Umbilical cord (tissue), 2 donors: Measurements from ENCODE around the gene ST3GAL3. TPM values are rescaled to one million over a fixed set of nuclear protein-coding genes. Genes with fewer than 3 reads are reported as not detected.
"Not testable (repeated sequence)": the region's sequence is repeated elsewhere in the genome, so short reads cannot be mapped to it uniquely, and the experiment has no call there.

Experiments
- DNase-seq: peaks from one replicate; pipeline ENCODE4 v3.0.0-alpha.2; 2015; ENCODE audit warnings: low spot score
- total RNA-seq: library from RNA; depleted of rRNA; stranded (reverse); fragments of >200 nt; gene quantifications from one replicate; pipeline ENCODE4 v1.2.3, GENCODE V29; 2014; ENCODE audit warnings: low replicate concordance; ENCODE audit not compliant: insufficient read depth

ST3GAL3 gene
- total RNA-seq, 1 donor from 2014 or later, result 36.6 TPM

GRCh38 chr1:43753422-43753821 lies 46.1 kb downstream of the ST3GAL3 start:
- no peak for DNase-seq

DNA sequence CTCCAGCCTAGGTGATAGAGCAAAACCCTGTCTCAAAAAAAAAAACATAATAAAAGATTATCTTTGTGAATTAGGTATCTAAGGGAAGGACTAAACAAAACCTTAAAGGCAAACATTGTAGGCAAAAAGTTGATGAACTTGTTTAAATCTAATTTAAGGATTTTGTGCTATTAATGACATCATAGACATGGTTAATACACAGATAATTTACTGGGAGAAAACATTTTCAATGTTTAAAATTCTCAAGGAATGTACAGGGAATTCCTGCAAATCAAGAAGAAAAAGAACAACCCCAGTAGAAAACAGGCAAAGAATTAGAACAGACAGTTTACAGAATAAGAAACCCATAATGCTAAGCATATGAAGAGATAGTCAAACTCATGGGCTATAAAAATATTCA lies 47.6 kb downstream of the ST3GAL3 start:
- DNase-seq, result no peak

DNA sequence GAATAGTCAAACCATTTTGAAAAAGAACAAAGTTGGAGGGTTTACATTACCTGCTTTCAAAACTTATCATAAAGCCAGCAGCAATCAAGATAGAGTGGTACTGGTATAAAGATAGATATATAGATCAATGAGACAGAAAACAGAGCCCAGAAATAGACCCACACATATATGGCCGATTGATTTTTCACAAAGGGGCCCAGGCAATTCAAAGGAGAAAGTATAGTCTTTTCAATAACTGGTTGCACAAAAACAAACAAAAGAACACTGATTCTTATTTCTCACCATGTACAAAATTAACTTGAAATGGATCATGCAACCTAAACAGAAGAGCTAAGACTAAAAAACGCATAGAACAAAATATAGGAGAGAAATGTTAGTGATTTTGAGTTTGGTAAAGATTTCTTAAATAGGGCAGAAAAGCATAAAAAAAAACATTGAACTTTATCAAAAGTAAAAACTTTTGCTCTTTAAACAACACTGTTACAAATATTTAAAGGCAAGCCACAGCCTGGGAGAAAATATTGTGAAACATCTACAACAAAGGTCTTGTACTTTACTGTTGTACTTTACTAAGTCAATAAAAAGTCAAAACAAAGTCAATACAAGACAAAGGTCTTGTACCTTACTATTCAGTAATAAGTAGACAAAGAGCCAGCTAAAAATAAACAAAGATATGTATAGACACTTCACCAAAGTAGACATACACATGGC lies 50.2 kb downstream of the ST3GAL3 start:
- no peak for DNase-seq

- no peak for DNase-seq
Measured at GRCh38 chr1:43760745-43761317, 53.5 kb downstream of the ST3GAL3 start.

- peak; percentile 93 for DNase-seq
Measured at GRCh38 chr1:43763497-43763973, 56.2 kb downstream of the ST3GAL3 start.

DNA sequence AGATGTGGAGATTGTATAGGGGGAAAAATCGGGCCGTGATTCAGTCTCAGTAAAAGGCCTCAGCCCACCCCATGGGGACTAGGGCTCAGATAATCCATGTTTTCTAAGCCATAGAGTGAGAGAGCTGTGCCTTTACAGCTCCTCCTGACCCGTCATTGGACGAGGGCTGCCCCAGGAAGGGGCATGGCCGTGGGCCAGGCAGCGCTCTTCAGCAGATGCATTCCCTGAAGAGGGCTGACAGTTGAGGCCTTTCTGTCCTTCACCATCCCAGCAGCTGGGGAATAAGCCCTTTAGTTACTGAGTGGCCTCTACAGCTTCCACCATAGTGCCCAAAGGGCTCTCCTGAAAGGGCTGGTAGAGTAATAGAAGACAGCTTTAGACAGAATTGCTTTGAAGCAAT lies 57.2 kb downstream of the ST3GAL3 start:
- no peak for DNase-seq

GRCh38 chr1:43766086-43766784 lies 58.9 kb downstream of the ST3GAL3 start:
- peak; percentile 39 for DNase-seq

GRCh38 chr1:43766818-43767525 lies 59.6 kb downstream of the ST3GAL3 start:
- peak; percentile 68 for DNase-seq

DNA sequence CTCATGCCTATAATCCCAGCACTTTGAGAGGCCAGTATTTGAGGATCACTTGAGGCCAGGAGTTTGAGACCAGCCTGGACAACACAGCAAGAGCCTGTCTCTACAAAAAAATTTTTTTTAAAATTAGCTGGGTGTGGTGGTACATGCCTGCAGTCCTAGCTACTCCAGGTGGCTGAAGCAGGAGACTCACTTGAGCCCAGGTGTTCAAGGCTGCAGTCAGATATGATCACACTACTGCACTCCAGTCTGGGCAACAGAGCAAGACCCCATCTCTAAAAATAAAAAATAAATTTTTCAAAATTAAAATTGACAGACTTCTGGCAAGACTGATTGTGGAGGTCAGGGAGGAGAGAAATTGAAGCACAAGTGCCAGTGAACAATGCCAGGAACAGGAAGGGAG lies 60.8 kb downstream of the ST3GAL3 start:
- DNase-seq, result no peak

DNA sequence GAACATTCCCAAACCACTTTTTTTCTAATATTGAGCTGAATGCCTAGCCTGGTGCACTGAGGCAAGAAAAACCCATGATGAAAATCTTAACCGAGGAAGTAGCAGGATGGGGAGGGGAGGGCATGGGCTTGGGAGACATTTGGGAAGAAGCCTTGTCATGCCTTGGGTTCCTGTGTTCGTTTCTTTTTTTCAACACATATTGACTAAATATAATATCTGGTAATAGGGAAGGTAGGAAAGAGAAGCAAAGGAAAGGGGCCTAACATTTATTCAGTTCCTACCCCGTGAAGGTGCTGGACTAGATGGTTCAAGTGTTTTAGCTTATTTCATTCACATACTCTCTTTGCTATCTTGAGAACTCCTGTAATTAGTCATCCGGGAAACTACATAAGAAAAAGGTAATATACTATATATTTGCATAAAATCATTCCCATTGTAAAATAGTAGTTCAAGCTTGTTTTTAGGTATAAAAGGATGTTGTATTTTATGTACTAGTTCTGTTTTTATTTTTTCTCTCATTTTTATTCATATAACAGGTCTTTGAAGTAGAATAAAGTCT lies 62.1 kb downstream of the ST3GAL3 start:
- DNase-seq, result no peak

GRCh38 chr1:43770111-43770510 lies 62.8 kb downstream of the ST3GAL3 start:
- no peak for DNase-seq

GRCh38 chr1:43772978-43773377 lies 65.6 kb downstream of the ST3GAL3 start:
- no peak for DNase-seq

DNA sequence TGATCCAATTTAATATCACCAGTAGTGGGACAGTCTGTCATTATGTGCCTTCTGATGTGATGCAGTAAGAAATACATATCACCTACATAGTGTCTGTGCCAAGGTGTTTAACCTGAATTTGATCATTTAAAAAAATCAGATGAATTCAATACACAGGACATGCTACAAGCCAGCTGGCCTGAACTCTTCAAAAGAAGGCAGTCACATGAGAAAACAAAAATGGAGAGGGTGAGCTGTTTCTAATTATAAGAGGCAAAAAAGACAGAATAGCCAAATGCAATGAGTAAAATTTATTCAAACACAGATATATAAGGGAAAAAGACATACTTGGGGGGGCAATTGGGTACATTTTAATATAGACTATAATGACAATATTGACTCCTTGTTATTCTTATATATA lies 66.5 kb downstream of the ST3GAL3 start:
- no peak for DNase-seq

GRCh38 chr1:43774359-43774758 lies 67.0 kb downstream of the ST3GAL3 start:
- DNase-seq, result no peak

DNA sequence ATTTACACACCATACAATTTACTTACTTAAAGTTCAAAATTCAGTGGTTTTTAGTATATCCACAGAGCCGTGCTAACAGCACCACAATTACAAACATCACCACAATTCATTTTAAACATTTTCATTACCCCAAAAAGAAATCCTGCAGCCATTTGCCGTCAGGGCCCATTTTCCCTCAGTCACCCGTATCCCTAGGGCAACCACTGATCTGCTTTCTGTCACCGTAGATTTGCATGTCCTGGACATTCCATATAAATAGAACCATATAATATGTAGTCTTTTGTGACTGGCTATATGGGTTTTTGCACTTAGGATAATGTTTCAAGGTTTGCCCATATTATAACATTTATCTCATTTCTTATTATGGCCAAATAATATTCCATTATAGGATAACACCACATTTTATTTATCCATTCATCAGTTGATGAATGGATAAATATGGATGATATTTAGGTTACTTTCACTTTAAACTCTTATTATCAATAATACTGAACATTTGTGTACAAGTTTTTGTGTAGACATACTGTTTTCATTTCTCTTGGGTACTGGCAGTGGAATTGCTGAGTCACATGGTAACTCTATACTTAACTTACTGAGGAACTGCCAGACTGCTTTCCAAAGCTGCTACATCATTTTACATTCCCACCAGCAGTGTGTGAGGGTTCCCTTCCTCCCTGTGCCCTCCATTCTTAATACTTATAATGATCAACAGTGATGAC lies 68.9 kb downstream of the ST3GAL3 start:
- DNase-seq, result no peak

- not testable (repeated sequence) for DNase-seq
Measured at GRCh38 chr1:43777916-43778315, 70.6 kb downstream of the ST3GAL3 start.

DNA sequence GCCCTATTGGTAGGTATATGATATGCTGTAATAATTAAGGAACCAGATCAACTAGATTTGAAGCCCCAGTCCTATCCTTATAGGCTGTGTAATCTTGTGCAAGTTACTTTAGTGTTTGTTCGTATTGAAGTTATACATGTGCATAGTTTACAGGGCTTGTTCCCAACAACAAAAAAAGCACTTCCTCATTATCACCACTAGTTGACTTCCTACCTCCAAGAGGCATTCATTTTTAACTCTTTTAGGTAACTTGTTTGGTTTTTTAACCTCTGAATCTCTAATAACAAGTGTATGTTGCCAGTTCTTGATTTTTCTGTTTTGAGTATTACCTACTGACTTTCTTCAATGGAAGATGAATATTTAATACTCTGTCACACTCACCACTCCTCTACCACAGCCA lies 71.9 kb downstream of the ST3GAL3 start:
- no peak for DNase-seq

DNA sequence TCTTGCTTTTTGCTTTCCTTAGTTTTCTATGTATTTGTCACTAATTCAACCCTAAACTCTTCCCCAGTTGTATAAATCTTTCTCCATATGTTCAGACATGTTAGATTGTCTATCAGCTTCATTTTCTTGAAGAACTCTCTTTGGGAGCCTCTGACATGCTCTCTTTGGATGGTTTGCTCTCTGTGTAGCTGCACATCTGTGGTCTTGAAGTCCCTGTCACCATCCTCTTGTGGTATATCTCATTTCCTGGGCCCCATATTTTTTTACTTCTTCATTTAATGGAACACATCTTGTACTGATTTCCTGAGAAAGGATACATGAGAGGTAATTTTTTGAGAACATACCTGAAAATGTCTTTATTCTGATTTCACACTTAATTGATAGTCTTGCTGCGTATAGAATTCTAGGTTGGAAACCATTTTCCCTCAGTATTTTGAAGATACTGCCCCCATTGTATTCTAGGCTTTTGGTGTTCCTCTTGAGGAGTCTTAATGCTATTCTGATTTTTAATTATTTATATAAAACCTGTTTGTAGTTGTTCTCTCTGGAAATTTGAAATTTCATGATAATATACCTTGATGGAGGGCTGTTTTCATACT lies 72.6 kb downstream of the ST3GAL3 start:
- DNase-seq, result no peak

- DNase-seq, result no peak
Measured at GRCh38 chr1:43781574-43781973, 74.2 kb downstream of the ST3GAL3 start.

DNA sequence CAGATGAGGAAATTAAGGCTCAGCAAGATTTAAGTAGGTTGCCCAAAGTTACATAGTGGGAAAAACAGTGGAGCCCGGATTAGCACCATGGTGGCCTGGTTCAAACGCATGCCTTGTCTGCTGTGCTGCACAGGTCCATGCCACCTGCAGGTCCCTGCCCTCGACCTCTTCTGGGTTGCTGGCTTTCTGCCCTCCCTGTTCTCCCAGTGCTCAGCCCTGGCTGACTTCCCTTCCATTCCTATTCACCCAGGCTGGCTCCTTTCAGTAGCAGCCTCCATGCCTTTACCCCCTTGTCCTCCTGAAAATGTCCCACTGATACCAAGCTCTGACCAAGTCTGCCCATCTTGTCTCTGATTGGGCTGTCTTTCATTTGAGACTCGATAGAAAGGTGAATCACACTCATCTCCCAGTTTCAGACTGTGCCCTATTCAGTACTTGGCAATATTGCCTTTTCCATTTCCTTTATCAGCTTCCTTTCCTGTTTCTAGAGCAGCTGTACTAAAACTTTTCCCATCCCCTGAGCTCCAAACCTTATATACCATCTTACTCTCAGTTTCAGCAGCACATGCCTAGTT lies 75.8 kb downstream of the ST3GAL3 start:
- no peak for DNase-seq
